ENCODE results near the gene CASS4. TPM values are rescaled to one million over a fixed set of nuclear protein-coding genes. Genes with fewer than 3 reads are reported as not detected.

CASS4 gene
- total RNA-seq, 2 donors from 2014 or later: not detected

- no peaks in the 10 kb centered on the region for H3K27me3 Mint-ChIP-seq (ENCODE audit: insufficient read depth)
- H3K4me1 Mint-ChIP-seq: no peaks in the 10 kb centered on the region
- peaks cover 62% of the 10 kb centered on the region for H3K36me3 Mint-ChIP-seq (ENCODE audit: low read depth)
- H3K36me3 ChIP-seq (ENCODE audit: control insufficient read depth, insufficient read depth, low read length): peaks cover 94% of the 10 kb centered on the region
- no peak overlapping the region for H3K27ac ChIP-seq (ENCODE audit: low read depth, low read length)
- no peaks in the 10 kb centered on the region for H3K27me3 ChIP-seq (ENCODE audit: control insufficient read depth, insufficient read depth, low read length, poor library complexity, severe bottlenecking)
- H3K27ac Mint-ChIP-seq: no peak overlapping the region
- no peak overlapping the region for H3K4me3 Mint-ChIP-seq
- H3K9me3 ChIP-seq (ENCODE audit: control insufficient read depth, low read length): no peaks in the 10 kb centered on the region
- TF ChIP-seq CTCF (conservative IDR thresholded peaks at IDR 0.05): no peak
- no peak for DNase-seq
- H3K9ac ChIP-seq (ENCODE audit: extremely low read depth, low read length, poor library complexity, severe bottlenecking): no peak overlapping the region
- WGBS, 2 experiments (ENCODE audit: insufficient coverage in 1 of 2, insufficient read length in 1 of 2): 90 to 100% methylated on average over 1 of the region's 1 CpG
- no peaks in the 10 kb centered on the region for H3K4me1 ChIP-seq (ENCODE audit: control insufficient read depth, insufficient read depth, low read length)
- no peaks in the 10 kb centered on the region for H3K9me3 Mint-ChIP-seq
- H3K4me3 ChIP-seq (ENCODE audit: low read length): no peak overlapping the region
Measured at GRCh38 chr20:56372850-56373249, 39.2 kb upstream of the CASS4 start.

GRCh38 chr20:56373942-56374341 is 38.1 kb upstream of the CASS4 start:
- H3K27me3 Mint-ChIP-seq (ENCODE audit: insufficient read depth): no peaks in the 10 kb centered on the region
- H3K4me3 ChIP-seq (ENCODE audit: low read length): no peak overlapping the region
- no peak for DNase-seq
- no peak for TF ChIP-seq CTCF (conservative IDR thresholded peaks at IDR 0.05)
- H3K36me3 Mint-ChIP-seq (ENCODE audit: low read depth): peaks cover 70% of the 10 kb centered on the region
- no peaks in the 10 kb centered on the region for H3K9me3 ChIP-seq (ENCODE audit: control insufficient read depth, low read length)
- H3K36me3 ChIP-seq (ENCODE audit: control insufficient read depth, insufficient read depth, low read length): peaks cover 98% of the 10 kb centered on the region
- no peaks in the 10 kb centered on the region for H3K9me3 Mint-ChIP-seq
- no peak overlapping the region for H3K27ac Mint-ChIP-seq
- no peaks in the 10 kb centered on the region for H3K4me1 ChIP-seq (ENCODE audit: control insufficient read depth, insufficient read depth, low read length)
- no peaks in the 10 kb centered on the region for H3K27me3 ChIP-seq (ENCODE audit: control insufficient read depth, insufficient read depth, low read length, poor library complexity, severe bottlenecking)
- WGBS, 2 experiments (ENCODE audit: insufficient coverage in 1 of 2, insufficient read length in 1 of 2): 86 to 100% methylated on average over 1 of the region's 1 CpG
- H3K27ac ChIP-seq (ENCODE audit: low read depth, low read length): no peak overlapping the region
- H3K9ac ChIP-seq (ENCODE audit: extremely low read depth, low read length, poor library complexity, severe bottlenecking): no peak overlapping the region
- H3K4me1 Mint-ChIP-seq: no peaks in the 10 kb centered on the region
- no peak overlapping the region for H3K4me3 Mint-ChIP-seq

- no peak overlapping the region for H3K4me3 ChIP-seq (ENCODE audit: low read length)
- no peaks in the 10 kb centered on the region for H3K9me3 Mint-ChIP-seq
- H3K4me3 Mint-ChIP-seq: no peak overlapping the region
- H3K4me1 Mint-ChIP-seq: no peaks in the 10 kb centered on the region
- peaks cover 90% of the 10 kb centered on the region for H3K36me3 ChIP-seq (ENCODE audit: control insufficient read depth, insufficient read depth, low read length)
- no peak overlapping the region for H3K27ac ChIP-seq (ENCODE audit: low read depth, low read length)
- H3K27ac Mint-ChIP-seq: no peak overlapping the region
- peaks cover 70% of the 10 kb centered on the region for H3K36me3 Mint-ChIP-seq (ENCODE audit: low read depth)
- no peak for DNase-seq
- H3K9me3 ChIP-seq (ENCODE audit: control insufficient read depth, low read length): no peaks in the 10 kb centered on the region
- H3K4me1 ChIP-seq (ENCODE audit: control insufficient read depth, insufficient read depth, low read length): no peaks in the 10 kb centered on the region
- no peak for TF ChIP-seq CTCF (conservative IDR thresholded peaks at IDR 0.05)
- H3K27me3 ChIP-seq (ENCODE audit: control insufficient read depth, insufficient read depth, low read length, poor library complexity, severe bottlenecking): no peaks in the 10 kb centered on the region
- no peaks in the 10 kb centered on the region for H3K27me3 Mint-ChIP-seq (ENCODE audit: insufficient read depth)
- no peak overlapping the region for H3K9ac ChIP-seq (ENCODE audit: extremely low read depth, low read length, poor library complexity, severe bottlenecking)
- 94 to 100% methylated on average over 1 to 2 of the region's 2 CpGs for WGBS, 2 experiments (ENCODE audit: insufficient coverage in 1 of 2, insufficient read length in 1 of 2)
Measured at GRCh38 chr20:56376331-56376730, 35.7 kb upstream of the CASS4 start.
